Measurements from ENCODE around the gene ACAD9. TPM values are rescaled to one million over a fixed set of nuclear protein-coding genes. Genes with fewer than 3 reads are reported as not detected.
"Not testable (repeated sequence)": the region's sequence is repeated elsewhere in the genome, so short reads cannot be mapped to it uniquely, and the experiment has no call there.

The ACAD9 gene
- total RNA-seq (10 to 100 TPM; 34.8 to 45.9 (median 37.8) TPM), polyA plus RNA-seq (10 to 100 TPM; 20.8 to 36.5 TPM)
- long read RNA-seq, donor 1, transcript ACAD9-201 (18 exons, 2,454 nt) = major isoform, 53 of 65 reads
- long read RNA-seq, donor 1, partial matches to known transcripts = 6 of 65 reads
- long read RNA-seq, donor 1, other reads (novel, unspliced or antisense) = 5 of 65 reads
- long read RNA-seq, donor 2, transcript ACAD9-201 (18 exons, 2,454 nt) = major isoform, 44 of 55 reads
- long read RNA-seq, donor 2, partial matches to known transcripts = 4 of 55 reads
- long read RNA-seq, donor 2, other reads (novel, unspliced or antisense) = 6 of 55 reads
- long read RNA-seq, donor 3, transcript ACAD9-201 (18 exons, 2,454 nt) = major isoform, 129 of 165 reads
- long read RNA-seq, donor 3, partial matches to known transcripts = 20 of 165 reads
- long read RNA-seq, donor 3, other reads (novel, unspliced or antisense) = 13 of 165 reads

DNA sequence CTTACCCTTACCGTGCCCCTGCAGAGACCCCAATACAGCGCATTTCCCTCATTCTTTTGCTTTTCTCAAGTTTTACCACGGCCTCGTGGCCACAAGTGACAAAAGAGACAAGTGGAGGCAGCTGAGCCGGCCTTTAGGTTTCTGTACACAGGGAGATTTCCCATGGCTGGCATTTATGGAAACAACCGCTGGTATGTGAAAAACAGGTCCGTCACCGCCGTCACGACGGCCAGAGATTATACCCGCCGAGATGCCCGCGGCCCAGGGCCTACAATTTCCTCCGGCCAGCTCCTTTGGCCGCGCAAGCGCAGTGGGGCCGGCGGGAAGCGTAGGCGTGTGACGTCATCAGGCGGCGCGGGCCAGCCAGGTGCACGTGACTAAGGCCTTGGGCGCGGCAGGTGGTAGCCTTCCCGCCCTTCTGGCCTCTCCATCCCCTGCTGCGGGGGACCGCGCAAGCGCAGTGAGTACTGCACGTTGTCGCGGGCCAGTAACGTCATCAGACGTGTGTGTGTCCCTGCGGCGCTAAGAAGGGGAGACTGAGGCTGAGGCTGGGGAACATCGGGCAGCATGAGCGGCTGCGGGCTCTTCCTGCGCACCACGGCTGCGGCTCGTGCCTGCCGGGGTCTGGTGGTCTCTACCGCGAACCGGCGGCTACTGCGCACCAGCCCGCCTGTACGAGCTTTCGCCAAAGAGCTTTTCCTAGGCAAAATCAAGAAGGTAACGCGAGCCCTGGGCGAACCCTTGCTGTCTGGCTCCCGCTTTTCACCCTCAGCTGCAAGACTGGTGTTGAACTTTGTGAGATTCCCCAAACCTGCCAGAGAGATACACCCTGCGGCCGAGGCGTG is at the start of gene ACAD9:
TSS of gene ACAD9 (plus strand) at position 496 of the 845 bp plus-strand sequence. CDS start at position 568, 72 bp downstream.
- H3K9me3 ChIP-seq = no peaks in the 10 kb centered on the region
- DNase-seq (peak; percentile 96 to 98), ATAC-seq (peak; percentile 97 to 99 (median 98))
- intact Hi-C loops (cut with DNase I) = loop anchor here in 2 of 10 donors (1.0 to 10.0 kb wide), 2 partner anchors 195 to 198 kb away; no protein-coding TSS in a partner anchor
- peaks cover 0 to 45% (median 29%) of the 10 kb centered on the region in 9 donors for H3K4me1 ChIP-seq
- peak within 1 kb of the TSS; percentile 72 to 96 (median 94) for H3K27ac ChIP-seq
- WGBS, 2 donors = 0 to 1% methylated on average over 65 of the region's 65 CpGs
- H3K4me3 ChIP-seq = peak within 1 kb of the TSS; percentile 54 to 92 (median 72)
- TF ChIP-seq, protein P1, sequence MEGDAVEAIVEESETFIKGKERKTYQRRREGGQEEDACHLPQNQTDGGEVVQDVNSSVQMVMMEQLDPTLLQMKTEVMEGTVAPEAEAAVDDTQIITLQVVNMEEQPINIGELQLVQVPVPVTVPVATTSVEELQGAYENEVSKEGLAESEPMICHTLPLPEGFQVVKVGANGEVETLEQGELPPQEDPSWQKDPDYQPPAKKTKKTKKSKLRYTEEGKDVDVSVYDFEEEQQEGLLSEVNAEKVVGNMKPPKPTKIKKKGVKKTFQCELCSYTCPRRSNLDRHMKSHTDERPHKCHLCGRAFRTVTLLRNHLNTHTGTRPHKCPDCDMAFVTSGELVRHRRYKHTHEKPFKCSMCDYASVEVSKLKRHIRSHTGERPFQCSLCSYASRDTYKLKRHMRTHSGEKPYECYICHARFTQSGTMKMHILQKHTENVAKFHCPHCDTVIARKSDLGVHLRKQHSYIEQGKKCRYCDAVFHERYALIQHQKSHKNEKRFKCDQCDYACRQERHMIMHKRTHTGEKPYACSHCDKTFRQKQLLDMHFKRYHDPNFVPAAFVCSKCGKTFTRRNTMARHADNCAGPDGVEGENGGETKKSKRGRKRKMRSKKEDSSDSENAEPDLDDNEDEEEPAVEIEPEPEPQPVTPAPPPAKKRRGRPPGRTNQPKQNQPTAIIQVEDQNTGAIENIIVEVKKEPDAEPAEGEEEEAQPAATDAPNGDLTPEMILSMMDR (IDR thresholded peaks at IDR 0.05) = no peak
- H3K27me3 ChIP-seq = no peaks in the 10 kb centered on the region
- peaks cover 0 to 31% (median 4%) of the 10 kb centered on the region in 9 donors for H3K36me3 ChIP-seq

DNA sequence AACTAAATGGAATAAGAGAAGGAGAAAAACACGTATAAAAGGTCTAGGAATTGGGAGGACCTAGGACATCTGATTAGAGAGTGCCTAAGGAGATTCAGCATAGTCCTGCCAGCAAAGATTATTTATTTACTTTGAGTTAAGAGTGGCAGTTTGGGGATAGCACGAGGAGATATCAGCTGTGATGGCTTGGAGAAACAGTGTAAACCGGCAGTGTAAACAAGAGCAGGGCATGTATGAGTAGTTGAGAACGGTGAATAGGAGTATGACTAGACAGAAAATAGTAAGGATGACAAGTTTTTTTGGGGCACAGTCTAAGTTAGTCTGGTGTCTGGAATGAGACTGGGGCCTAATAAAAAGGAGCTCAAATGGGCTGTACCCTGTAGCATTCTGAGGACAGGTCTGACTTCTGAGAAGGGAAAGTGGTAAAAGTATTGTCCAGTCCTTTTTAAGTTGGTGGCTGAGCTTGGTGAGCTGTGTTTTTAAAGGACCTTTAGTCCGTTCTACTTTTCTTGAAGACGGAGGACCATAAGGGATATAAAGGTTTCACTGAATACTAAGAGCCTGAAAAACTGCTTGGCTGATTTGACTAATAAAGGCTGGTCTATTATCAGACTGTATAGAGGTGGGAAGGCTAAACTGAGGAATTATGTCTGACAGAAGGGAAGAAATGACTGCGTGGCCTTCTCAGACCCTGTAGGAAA is 49.3 kb upstream of the ACAD9 start:
- WGBS, 2 donors = 76 to 84% methylated on average over 7 of the region's 7 CpGs
- ATAC-seq; H3K27ac ChIP-seq; H3K36me3 ChIP-seq; H3K4me1 ChIP-seq; H3K4me3 ChIP-seq; H3K27me3 ChIP-seq; H3K9me3 ChIP-seq; intact Hi-C loops (cut with DNase I); DNase-seq: not testable (repeated sequence)

DNA sequence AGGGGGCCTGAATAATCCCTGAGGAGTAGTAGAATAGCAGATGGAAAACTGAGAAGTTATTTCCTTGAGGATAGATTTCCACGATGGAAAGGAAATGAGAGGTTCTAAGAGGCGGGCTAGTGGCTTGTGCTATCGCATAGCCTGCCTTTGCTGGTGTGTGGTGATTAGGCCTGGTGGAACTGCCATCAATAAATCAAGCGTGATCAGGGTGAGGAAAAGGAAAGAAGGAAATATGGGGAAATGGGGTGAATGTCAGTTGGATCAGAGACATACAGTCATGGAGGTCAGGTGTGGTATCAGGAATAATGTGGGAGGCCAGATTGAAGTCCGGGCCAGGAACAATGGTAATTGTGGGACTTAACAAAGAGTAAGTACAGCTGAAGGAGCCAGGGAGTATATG is 48.7 kb upstream of the ACAD9 start:
- 77 to 78% methylated on average over 5 of the region's 5 CpGs for WGBS, 2 donors
- intact Hi-C loops (cut with DNase I); H3K4me3 ChIP-seq: not testable (repeated sequence)

DNA sequence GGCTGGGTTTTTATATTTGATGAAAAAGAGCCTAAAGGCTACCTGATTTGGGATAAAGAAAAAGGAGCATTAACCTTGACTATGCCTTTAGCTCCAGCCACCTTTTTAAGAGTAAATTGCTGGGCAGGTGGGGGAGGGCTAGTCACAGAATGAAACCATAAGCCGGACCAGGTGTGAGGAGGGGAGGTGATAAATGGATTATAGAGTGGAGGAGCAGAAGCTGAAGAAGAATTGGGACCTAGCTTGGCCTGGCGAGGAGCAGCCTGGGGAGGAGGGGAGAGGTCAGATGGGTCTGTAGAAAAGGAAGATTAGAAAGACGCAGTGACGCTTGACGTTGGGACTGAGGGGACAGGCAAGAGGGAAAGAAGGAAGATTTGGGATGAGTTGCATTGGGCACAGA is 46.4 kb upstream of the ACAD9 start:
- 75 to 77% methylated on average over 5 of the region's 5 CpGs for WGBS, 2 donors
- H3K27me3 ChIP-seq; intact Hi-C loops (cut with DNase I); ATAC-seq; H3K36me3 ChIP-seq; DNase-seq; H3K27ac ChIP-seq; H3K4me1 ChIP-seq; H3K9me3 ChIP-seq; H3K4me3 ChIP-seq: not testable (repeated sequence)

More for the DNA sequence above, 48.7 kb upstream of the ACAD9 start:
- not testable (repeated sequence) for H3K36me3 ChIP-seq, H3K4me1 ChIP-seq, DNase-seq, H3K27me3 ChIP-seq, ATAC-seq, H3K27ac ChIP-seq, H3K9me3 ChIP-seq

DNA sequence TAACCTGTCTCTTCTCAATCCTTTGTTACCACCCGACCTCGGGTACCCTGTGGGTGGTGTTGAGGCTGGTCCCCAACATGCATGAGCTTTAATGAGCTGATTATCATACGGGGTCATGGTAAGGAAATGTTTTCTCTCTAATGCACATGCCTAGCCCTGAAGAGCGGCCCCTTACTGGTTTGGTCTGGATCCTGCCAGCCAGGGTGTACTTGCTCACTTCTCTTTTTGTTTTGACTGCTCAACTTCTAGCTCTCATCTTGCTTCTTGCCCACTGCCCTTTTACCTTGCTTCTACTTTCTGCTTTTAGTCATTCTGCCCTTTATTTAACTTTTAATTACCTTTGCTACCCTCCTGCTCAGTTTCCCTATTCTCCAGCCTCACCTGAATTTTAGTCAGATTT is 44.3 kb upstream of the ACAD9 start:
- no peaks in the 10 kb centered on the region for H3K36me3 ChIP-seq
- no peak overlapping the region for H3K4me3 ChIP-seq
- ATAC-seq = no peak
- H3K9me3 ChIP-seq = no peaks in the 10 kb centered on the region
- no peaks in the 10 kb centered on the region for H3K27me3 ChIP-seq
- H3K27ac ChIP-seq = no peak overlapping the region
- no peak for DNase-seq
- TF ChIP-seq, protein P1 (IDR thresholded peaks at IDR 0.05) = no peak
- peaks cover 0 to 5% (median 0%) of the 10 kb centered on the region in 9 donors for H3K4me1 ChIP-seq
- WGBS, 2 donors = 89 to 92% methylated on average over 4 of the region's 4 CpGs
- intact Hi-C loops (cut with DNase I) = no loop called here
